IMR-90 (cell line): ENCODE measurements around the gene CCNB2. TPM values are rescaled to one million over a fixed set of nuclear protein-coding genes. Genes with fewer than 3 reads are reported as not detected.

Experiments used
- ATAC-seq: fragments of 200-7000 bp; cut with Tn5 transposase; 2 replicates; pipeline ENCODE4 v1.9.1; 2020; ENCODE audit warnings: low read depth, mild to moderate bottlenecking, moderate library complexity
- BruUV-seq: library from RNA; stranded (reverse); fragments of 400-500 nt; replicated peaks from 2 replicates; lab custom pipeline; 2021; lab: Mats Ljungman, UMichigan
- CTCF ChIA-PET: fragments of 300-600 bp; formaldehyde crosslinking; extraction: SDS; loops from one replicate; lab custom pipeline; 2021; ENCODE audit warnings: antibody characterized with exemption; lab: Yijun Ruan, JAX
- POLR2A ChIA-PET: fragments of 300-600 bp; sonication (Branson Sonifier 250); formaldehyde crosslinking; loops from one replicate; lab custom pipeline; 2022; ENCODE audit warnings: antibody characterized with exemption; ENCODE audit not compliant: unreplicated experiment; lab: Charles Lee
- DNase-seq: peaks from one replicate; pipeline ENCODE4 v3.0.0; 2013
- H2AFZ ChIP-seq: replicated peaks from 2 replicates; pipeline ENCODE3; 2013; ENCODE audit warnings: low read length, mild to moderate bottlenecking; ENCODE audit not compliant: poor library complexity
- H2AK5ac ChIP-seq: 2 replicates; pipeline ENCODE4 v1.6.1; 2013; ENCODE audit warnings: low read depth, low read length, inconsistent platforms
- H2AK9ac ChIP-seq: replicated peaks from 2 replicates; pipeline ENCODE3; 2013; ENCODE audit warnings: mild to moderate bottlenecking, low read depth, low read length, moderate library complexity; ENCODE audit not compliant: poor library complexity
- H2BK120ac ChIP-seq: 2 replicates; pipeline ENCODE4 v1.6.1; 2013; ENCODE audit warnings: low read depth, low read length, inconsistent platforms
- H2BK15ac ChIP-seq: 3 replicates; pipeline ENCODE4 v1.6.1; 2013; ENCODE audit warnings: low read depth, low read length, inconsistent platforms
- H2BK20ac ChIP-seq: 2 replicates; pipeline ENCODE4 v1.6.1; 2013; ENCODE audit warnings: low read depth, mild to moderate bottlenecking, inconsistent platforms, low read length, moderate library complexity
- H2BK5ac ChIP-seq: 2 replicates; pipeline ENCODE4 v1.6.1; 2013; ENCODE audit warnings: mild to moderate bottlenecking, low read depth, low read length, inconsistent platforms; ENCODE audit not compliant: poor library complexity, severe bottlenecking
- H3K14ac ChIP-seq: replicated peaks from 2 replicates; pipeline ENCODE4 v1.6.1; 2013; ENCODE audit warnings: low read depth, low read length, inconsistent platforms
- H3K18ac ChIP-seq: 2 replicates; pipeline ENCODE4 v1.6.1; 2013; ENCODE audit warnings: low read depth, low read length, control low read depth
- H3K23ac ChIP-seq: 2 replicates; pipeline ENCODE4 v1.6.1; 2013; ENCODE audit warnings: low read depth, low read length, inconsistent platforms
- H3K27ac ChIP-seq: 2 replicates; pipeline ENCODE4 v1.5.1; 2013; ENCODE audit warnings: mild to moderate bottlenecking, control low read depth, low read length; ENCODE audit not compliant: insufficient read depth
- H3K27me3 ChIP-seq: 2 replicates; pipeline ENCODE4 v1.6.1; 2013; ENCODE audit warnings: low read length; ENCODE audit not compliant: control insufficient read depth, insufficient read depth
- H3K36me3 ChIP-seq: 2 replicates; pipeline ENCODE4 v1.6.1; 2013; ENCODE audit warnings: low read length, mixed read lengths; ENCODE audit not compliant: control insufficient read depth, insufficient read depth
- H3K4ac ChIP-seq: 2 replicates; pipeline ENCODE4 v1.6.1; 2013; ENCODE audit warnings: low read depth, low read length, inconsistent platforms
- H3K4me1 ChIP-seq: 2 replicates; pipeline ENCODE4 v1.6.1; 2013; ENCODE audit warnings: low read length, mixed read lengths; ENCODE audit not compliant: control insufficient read depth, insufficient read depth
- H3K4me2 ChIP-seq: 2 replicates; pipeline ENCODE4 v1.6.1; 2013; ENCODE audit warnings: low read depth, mild to moderate bottlenecking, control low read depth, low read length, moderate library complexity
- H3K4me3 ChIP-seq: 2 replicates; pipeline ENCODE4 v1.5.1; 2013; ENCODE audit warnings: low read depth, mild to moderate bottlenecking, control low read depth, low read length, moderate library complexity; ENCODE audit not compliant: insufficient read depth
- H3K56ac ChIP-seq: 2 replicates; pipeline ENCODE4 v1.6.1; 2013; ENCODE audit warnings: low read length, inconsistent platforms; ENCODE audit not compliant: insufficient read depth; ENCODE audit errors: extremely low read depth
- H3K79me1 ChIP-seq, 2 experiments: 2 replicates each; pipeline ENCODE4 v1.6.1; 2013; ENCODE audit warnings: low read length in 2 of 2, inconsistent platforms in 1 of 2, low read depth in 1 of 2
- H3K9ac ChIP-seq: 2 replicates; pipeline ENCODE4 v1.6.1; 2013; ENCODE audit warnings: low read depth, low read length, control low read depth
- H3K9me1 ChIP-seq: 2 replicates; pipeline ENCODE4 v1.6.1; 2013; ENCODE audit warnings: low read length, inconsistent platforms; ENCODE audit not compliant: insufficient read depth
- H3K9me3 ChIP-seq: 2 replicates; pipeline ENCODE4 v1.6.1; 2013; ENCODE audit warnings: low read length; ENCODE audit not compliant: control insufficient read depth, insufficient read depth
- H4K20me1 ChIP-seq: 2 replicates; pipeline ENCODE4 v1.6.1; 2013; ENCODE audit warnings: low read length, inconsistent platforms; ENCODE audit not compliant: insufficient read depth
- H4K5ac ChIP-seq: 2 replicates; pipeline ENCODE4 v1.6.1; 2013; ENCODE audit warnings: mild to moderate bottlenecking, low read depth, low read length, control low read depth
- H4K8ac ChIP-seq, 2 experiments: 2 replicates each; pipeline ENCODE4 v1.6.1; 2013; ENCODE audit warnings: low read depth in 2 of 2, low read length in 2 of 2, control low read depth in 1 of 2, inconsistent platforms in 1 of 2
- H4K91ac ChIP-seq: 2 replicates; pipeline ENCODE4 v1.6.1; 2013; ENCODE audit warnings: low read depth, low read length, inconsistent platforms; ENCODE audit not compliant: insufficient read depth
- CEBPB ChIP-seq: IDR thresholded peaks from 2 replicates; pipeline ENCODE4 v1.6.1; 2012; ENCODE audit warnings: low read depth, low read length, improper control_type of control experiment
- CHD1 ChIP-seq: IDR thresholded peaks from 2 replicates; pipeline ENCODE4 v1.6.1; 2012; ENCODE audit warnings: low read depth, low read length, improper control_type of control experiment
- CTCF ChIP-seq: conservative IDR thresholded peaks from 2 replicates; pipeline ENCODE4 v1.5.1; 2012; ENCODE audit warnings: mild to moderate bottlenecking, low read depth, low read length, improper control_type of control experiment
- ELK1 ChIP-seq: fragments of 150-350 bp; IDR thresholded peaks from 2 replicates; pipeline ENCODE4 v1.6.1; 2016; ENCODE audit warnings: low read depth, mild to moderate bottlenecking, low read length, moderate library complexity, borderline replicate concordance
- FOS ChIP-seq: fragments of 150-350 bp; IDR thresholded peaks from 2 replicates; pipeline ENCODE4 v1.6.1; 2016; ENCODE audit warnings: low read depth, low read length
- MAFK ChIP-seq: IDR thresholded peaks from 2 replicates; pipeline ENCODE4 v1.6.1; 2012; ENCODE audit warnings: low read depth, low read length, improper control_type of control experiment
- MAZ ChIP-seq: IDR thresholded peaks from 2 replicates; pipeline ENCODE4 v1.6.1; 2012; ENCODE audit warnings: low read depth, mild to moderate bottlenecking, low read length, improper control_type of control experiment, moderate library complexity, borderline replicate concordance
- MXI1 ChIP-seq: IDR thresholded peaks from 2 replicates; pipeline ENCODE4 v1.6.1; 2012; ENCODE audit warnings: low read depth, mild to moderate bottlenecking, low read length, moderate library complexity, borderline replicate concordance
- NFE2L2 ChIP-seq: fragments of 150-350 bp; IDR thresholded peaks from 2 replicates; pipeline ENCODE4 v1.6.1; 2016; ENCODE audit warnings: low read depth, mild to moderate bottlenecking, low read length
- POLR2A ChIP-seq: IDR thresholded peaks from 2 replicates; pipeline ENCODE4 v1.6.1; 2012; ENCODE audit warnings: mild to moderate bottlenecking, low read depth, low read length
- RAD21 ChIP-seq: IDR thresholded peaks from 2 replicates; pipeline ENCODE4 v1.6.1; 2012; ENCODE audit warnings: low read length, improper control_type of control experiment
- RCOR1 ChIP-seq: IDR thresholded peaks from 2 replicates; pipeline ENCODE4 v1.6.1; 2012; ENCODE audit warnings: mild to moderate bottlenecking, low read length, improper control_type of control experiment; ENCODE audit not compliant: insufficient replicate concordance
- RFX5 ChIP-seq: IDR thresholded peaks from 2 replicates; pipeline ENCODE4 v1.8.0; 2012; ENCODE audit warnings: low read depth, mild to moderate bottlenecking, low read length, moderate library complexity
- SMC3 ChIP-seq: fragments of 150-350 bp; IDR thresholded peaks from 2 replicates; pipeline ENCODE4 v1.6.1; 2016; ENCODE audit warnings: low read depth, mild to moderate bottlenecking, antibody characterized with exemption, low read length, moderate library complexity
- USF2 ChIP-seq: fragments of 150-350 bp; IDR thresholded peaks from 2 replicates; pipeline ENCODE4 v1.6.1; 2017; ENCODE audit warnings: mild to moderate bottlenecking, antibody characterized with exemption, low read length, low read depth
- WGBS, 2 experiments: methylation state at CpG; one replicate each; pipeline versions ENCODE4 v1.1.5 to v1.1.7; 2013; ENCODE audit warnings: missing lambda C conversion rate in 2 of 2; ENCODE audit not compliant: insufficient read length in 1 of 2; ENCODE audit errors: extremely low coverage in 2 of 2; 5-methylcytosine and 5-hydroxymethylcytosine counted together
- dilution Hi-C: fragments of 300-500 bp; cut with HindIII; formaldehyde crosslinking; loops from one replicate; pipeline ENCODE4 v1.14.3; 2018; ENCODE audit warnings: low sequenced_read_pairs; ENCODE audit not compliant: unreplicated experiment
- in situ Hi-C: fragments of 300-500 bp; cut with MboI; formaldehyde crosslinking; loops from 3 replicates; pipeline ENCODE4 v1.14.3; 2019; ENCODE audit warnings: low sequenced_read_pairs, inconsistent platforms, mixed read lengths
- intact Hi-C: fragments of 100-400 bp; cut with micrococcal nuclease; formaldehyde crosslinking; loops from 2 replicates; pipeline ENCODE4 v1.10.0; 2022
- polyA plus RNA-seq, 3 experiments: library from polyadenylated mRNA; depleted of rRNA; stranded (reverse); fragments of >200 nt; gene quantifications; 2 replicates each; pipeline ENCODE4 v1.2.3, GENCODE V29; 2012; ENCODE audit warnings: low replicate concordance in 1 of 3
- total RNA-seq: library from RNA; depleted of rRNA; stranded (reverse); fragments of >200 nt; gene quantifications from 2 replicates; pipeline ENCODE4 v1.2.3, GENCODE V29; 2012

The CCNB2 gene
- total and polyA plus RNA-seq, 2 of the 4 experiments (the other 2 are of a cell fraction): 52.5 to 54.6 TPM

GRCh38 chr15:59074607-59075006 is 30.3 kb upstream of the CCNB2 start:
- no peak overlapping the region for H3K14ac ChIP-seq
- no peak overlapping the region for H3K4me3 ChIP-seq
- in situ Hi-C loops (no loop called here), dilution Hi-C loops (no loop called here), intact Hi-C loops (loop anchor here (2.0 kb wide), 1 partner anchor 16 kb away; no protein-coding TSS in a partner anchor)
- no peak overlapping the region for H3K27ac ChIP-seq
- no peak overlapping the region for H4K91ac ChIP-seq
- no TSS peak for BruUV-seq
- no peaks in the 10 kb centered on the region for H3K4me1 ChIP-seq
- H3K9ac ChIP-seq: no peak overlapping the region
- H4K8ac ChIP-seq: no peak overlapping the region
- no peak for TF ChIP-seq RAD21
- TF ChIP-seq NFE2L2: no peak
- TF ChIP-seq USF2: no peak
- TF ChIP-seq MXI1: no peak
- no peak for TF ChIP-seq POLR2A
- no peak for TF ChIP-seq MAZ
- no peak for TF ChIP-seq SMC3
- TF ChIP-seq MAFK: no peak
- TF ChIP-seq CHD1: no peak
- no peak for TF ChIP-seq ELK1
- TF ChIP-seq RFX5: no peak
- TF ChIP-seq RCOR1: no peak
- TF ChIP-seq FOS: no peak
- no peak for TF ChIP-seq CTCF
- TF ChIP-seq CEBPB: no peak
- DNase-seq (no peak), ATAC-seq (no peak)
- no peaks in the 10 kb centered on the region for H4K20me1 ChIP-seq
- H3K9me1 ChIP-seq: no peaks in the 10 kb centered on the region; the same call in 1 of the 2 replicates
- WGBS, 2 experiments: no CpG with 5 or more reads among the region's 1 CpG
- H3K56ac ChIP-seq: no peak overlapping the region
- no peak overlapping the region for H4K5ac ChIP-seq
- H3K27me3 ChIP-seq: no peaks in the 10 kb centered on the region
- H3K9me3 ChIP-seq: peaks cover 4% of the 10 kb centered on the region; the same call in 1 of the 2 replicates
- ChIA-PET POLR2A (no interaction called here), CTCF (interaction anchor here (0.6 kb wide), 1 partner anchor 93 kb away, joined by 3 read pairs; no protein-coding TSS in a partner anchor)
- no peak overlapping the region for H3K23ac ChIP-seq
- H3K4me2 ChIP-seq: no peak overlapping the region
- peaks cover 0 to 5% of the 10 kb centered on the region in 2 experiments; a peak in 2 of 4 replicates for H3K79me1 ChIP-seq
- no peak overlapping the region for H2AK9ac ChIP-seq
- no peak overlapping the region for H2AFZ ChIP-seq
- no peak overlapping the region for H2BK120ac ChIP-seq
- no peak overlapping the region for H3K4ac ChIP-seq
- H3K18ac ChIP-seq: no peak overlapping the region
- no peak overlapping the region for H2AK5ac ChIP-seq
- H2BK15ac ChIP-seq: no peak overlapping the region
- peaks cover 20% of the 10 kb centered on the region for H3K36me3 ChIP-seq
- H2BK20ac ChIP-seq: no peak overlapping the region
- no peak overlapping the region for H2BK5ac ChIP-seq
